IPS-NIHi7 (cell line): ENCODE measurements around the gene ASIC2.

Experiments
- DNase-seq: peaks from one replicate; pipeline ENCODE4 v3.0.0; 2012; ENCODE audit warnings: mixed read lengths; ENCODE audit errors: extremely low spot score

Gene ASIC2

DNA sequence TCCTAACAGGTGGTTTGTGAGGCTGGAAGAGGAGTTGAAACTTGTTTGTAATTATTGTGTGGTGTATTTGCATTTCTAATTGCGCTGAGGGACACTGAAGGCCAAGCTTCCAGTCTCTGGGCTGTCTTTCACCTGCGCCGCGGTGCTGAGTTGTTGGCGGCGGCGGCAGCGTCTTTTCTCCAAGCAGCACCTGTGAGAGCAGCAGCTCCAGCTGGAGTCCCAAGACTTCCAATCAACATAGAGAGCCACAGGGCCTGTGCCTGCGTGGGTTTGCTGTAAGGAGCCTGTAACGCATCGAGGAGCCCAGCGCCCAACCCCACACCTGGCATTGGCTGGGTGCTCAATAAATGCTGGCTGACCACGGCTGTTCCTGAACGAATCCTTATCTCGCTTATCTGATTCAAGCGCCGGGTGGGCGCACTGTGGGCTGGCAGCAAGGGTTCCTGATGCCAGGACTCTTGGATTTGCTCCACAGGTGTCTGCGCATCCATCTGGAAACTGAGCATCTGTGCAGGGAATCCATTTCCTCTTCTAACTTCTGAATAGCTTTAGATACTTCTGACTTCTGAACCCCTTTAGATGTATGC is 138.1 kb downstream of the ASIC2 start:
- DNase-seq: no peak

- peak; percentile 26 for DNase-seq
Observed at GRCh38 chr17:33152783-33153182, 140.3 kb downstream of the ASIC2 start.

- no peak for DNase-seq
Observed at GRCh38 chr17:33151565-33151964, 141.5 kb downstream of the ASIC2 start.

GRCh38 chr17:33145941-33146340 is 147.2 kb downstream of the ASIC2 start:
- DNase-seq: no peak

- DNase-seq: no peak
Observed at GRCh38 chr17:33144837-33145236, 148.3 kb downstream of the ASIC2 start.

DNA sequence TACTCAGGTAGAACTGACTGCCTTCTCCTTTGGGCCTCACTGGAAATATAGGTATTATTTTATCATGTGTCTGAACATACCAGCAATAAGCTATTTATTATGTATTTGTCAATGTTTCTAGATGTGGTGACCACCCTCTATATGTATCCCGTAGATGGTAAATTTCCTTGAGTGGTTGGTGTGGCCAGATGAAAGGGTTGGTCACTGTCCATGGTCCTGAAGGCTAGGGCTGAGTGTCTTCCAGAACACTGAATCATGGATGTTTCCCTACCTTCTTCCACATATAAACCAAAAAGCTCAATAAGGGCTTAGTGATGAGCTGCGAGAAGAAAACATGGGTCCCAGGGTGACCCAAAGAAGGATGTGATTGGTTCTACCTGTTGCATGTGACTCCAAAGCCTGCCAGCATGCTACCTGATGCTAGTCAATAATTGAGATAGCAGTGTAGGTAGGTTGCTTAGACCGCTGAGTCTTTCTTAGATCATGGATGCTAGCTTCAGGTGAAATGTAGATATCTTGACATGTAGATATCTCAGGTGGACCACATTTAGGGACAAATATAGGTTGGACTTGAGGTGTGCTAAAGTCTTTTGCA is 150.3 kb downstream of the ASIC2 start:
- peak; percentile 78 for DNase-seq

DNA sequence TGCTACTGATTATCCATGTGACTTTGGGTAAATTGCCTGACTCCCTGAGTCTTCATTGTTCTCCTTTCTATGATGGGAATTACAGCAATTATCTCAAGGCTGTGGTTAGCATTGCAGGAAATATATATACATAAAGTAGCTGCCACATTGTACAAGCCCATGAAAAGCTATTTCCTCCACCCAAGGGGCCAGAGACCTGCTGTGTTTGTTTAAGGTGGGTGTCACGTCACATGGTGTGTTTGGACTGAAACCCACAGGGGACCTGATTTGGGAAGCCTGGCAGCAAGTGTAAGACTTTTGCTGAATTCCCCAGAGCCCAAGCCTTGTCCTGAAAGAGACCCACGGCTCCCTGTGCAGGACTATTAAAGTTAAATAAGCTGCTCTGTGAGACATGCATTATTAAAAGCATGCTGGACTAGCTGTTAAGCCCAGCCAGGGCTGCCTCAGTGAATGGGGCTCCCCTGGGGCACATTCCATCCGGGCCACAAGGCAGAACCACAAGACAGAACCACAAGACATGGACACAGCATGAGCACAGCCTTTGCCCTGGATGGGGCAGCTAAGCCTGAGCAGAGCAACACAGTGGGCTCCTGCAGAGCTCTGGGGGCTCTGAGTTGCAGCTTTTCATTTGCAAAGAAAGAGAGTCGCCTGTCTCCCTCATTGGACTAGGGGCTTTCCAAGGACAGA is 152.5 kb downstream of the ASIC2 start:
- no peak for DNase-seq

DNA sequence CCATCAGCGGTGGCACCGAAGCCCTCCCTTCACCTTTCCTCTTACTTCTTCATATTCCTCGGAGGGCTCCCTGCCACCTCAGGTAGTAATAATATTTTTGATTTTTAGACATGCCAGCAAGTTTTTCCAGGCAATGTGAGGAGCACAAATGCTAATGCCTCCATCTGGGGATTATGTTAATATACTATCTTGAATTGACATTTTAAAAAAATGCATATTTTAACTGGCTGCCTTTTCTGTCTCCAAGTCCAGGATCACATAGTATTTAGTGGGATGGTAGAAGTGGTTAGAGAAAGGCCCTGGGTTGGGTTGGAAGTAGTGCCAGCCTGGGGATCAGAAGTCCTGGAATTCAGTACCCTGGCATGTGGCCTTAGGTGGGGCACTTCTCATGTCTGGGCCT is 154.5 kb downstream of the ASIC2 start:
- no peak for DNase-seq

DNA sequence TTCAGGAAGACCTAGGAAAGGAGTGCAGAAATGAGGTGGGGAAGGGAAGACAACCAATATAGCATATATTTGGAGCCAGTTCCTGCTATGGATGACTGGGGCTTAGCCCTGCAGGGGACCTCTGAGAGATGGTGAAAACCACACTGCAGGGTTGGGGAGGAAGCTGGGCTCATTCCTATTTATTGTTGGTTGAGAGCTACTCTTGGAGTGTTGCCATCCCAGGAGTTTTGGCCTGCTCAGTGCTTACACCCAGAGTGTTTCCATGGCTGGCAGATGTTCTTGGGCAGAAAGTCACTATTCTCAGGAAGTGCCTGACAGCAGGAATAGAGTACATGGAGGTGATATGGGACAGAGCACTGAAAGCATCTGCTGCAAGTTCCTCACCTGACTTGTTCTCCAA is 155.7 kb downstream of the ASIC2 start:
- DNase-seq: no peak

DNA sequence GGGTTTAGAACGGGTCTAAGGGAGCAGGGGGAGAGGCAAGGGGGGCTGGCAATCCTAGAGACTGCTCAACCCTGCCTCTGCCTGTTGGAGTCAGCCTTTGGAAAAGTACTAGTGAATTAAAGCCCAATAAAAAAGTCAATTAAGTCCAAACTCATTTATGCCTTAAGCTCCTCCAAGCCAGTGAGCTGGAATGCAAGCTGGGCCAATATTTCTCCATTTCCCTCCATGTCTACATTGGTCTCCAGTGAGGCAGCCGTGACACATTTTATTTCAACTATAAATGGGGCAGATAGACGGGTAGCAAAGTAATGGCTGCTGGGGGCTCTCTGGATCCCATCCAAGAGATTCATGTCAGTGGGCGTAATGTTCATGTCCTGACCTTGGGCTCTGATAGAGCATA is 157.4 kb downstream of the ASIC2 start:
- no peak for DNase-seq

DNA sequence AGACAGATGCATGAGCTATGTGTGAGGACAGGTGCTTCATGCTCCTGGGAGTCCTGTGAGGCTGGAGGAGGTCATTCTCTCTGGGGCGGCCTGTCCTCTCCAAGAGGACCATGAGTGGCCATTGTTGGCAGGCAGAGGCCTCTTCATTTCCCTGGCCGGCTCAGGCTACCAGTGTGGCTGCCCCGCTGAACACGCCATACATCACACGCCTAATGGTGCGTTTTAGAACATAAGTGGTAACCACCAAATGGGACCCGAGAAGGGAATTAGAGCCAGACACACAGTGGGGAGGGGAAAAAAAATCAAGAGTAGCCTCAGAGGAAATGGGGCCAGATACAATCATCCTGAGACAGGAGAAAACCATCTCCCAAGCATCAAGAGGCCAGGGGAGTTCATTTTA is 161.5 kb downstream of the ASIC2 start:
- DNase-seq: no peak

- no peak for DNase-seq
Observed at GRCh38 chr17:33127706-33128105, 165.4 kb downstream of the ASIC2 start.

DNA sequence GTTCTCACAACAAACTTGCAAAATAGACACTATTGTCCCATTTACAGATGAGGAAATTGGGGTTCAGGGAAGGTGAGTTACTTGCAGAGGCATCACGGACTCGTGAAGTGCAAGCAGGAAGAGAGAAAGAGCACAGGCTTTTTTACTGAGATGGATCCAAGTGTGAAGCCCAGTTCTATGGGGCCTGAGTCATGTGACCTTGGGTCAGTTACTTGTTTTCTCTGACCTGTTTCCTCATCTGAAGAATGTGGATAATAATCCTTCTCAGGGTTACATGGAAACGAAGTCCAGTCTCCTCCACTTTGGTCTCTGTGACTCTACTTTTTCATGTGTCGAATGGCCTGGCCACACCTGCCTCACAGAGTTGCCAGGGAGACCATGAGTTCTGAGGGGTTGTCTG is 167.0 kb downstream of the ASIC2 start:
- DNase-seq: no peak

GRCh38 chr17:33125552-33125950 is 167.5 kb downstream of the ASIC2 start:
- no peak for DNase-seq

- DNase-seq: no peak
Observed at GRCh38 chr17:33124871-33125551, 168.1 kb downstream of the ASIC2 start.

- DNase-seq: no peak
Observed at GRCh38 chr17:33124185-33124584, 168.9 kb downstream of the ASIC2 start.

GRCh38 chr17:33121756-33122155 is 171.3 kb downstream of the ASIC2 start:
- no peak for DNase-seq

GRCh38 chr17:33121272-33121671 is 171.8 kb downstream of the ASIC2 start:
- no peak for DNase-seq

DNA sequence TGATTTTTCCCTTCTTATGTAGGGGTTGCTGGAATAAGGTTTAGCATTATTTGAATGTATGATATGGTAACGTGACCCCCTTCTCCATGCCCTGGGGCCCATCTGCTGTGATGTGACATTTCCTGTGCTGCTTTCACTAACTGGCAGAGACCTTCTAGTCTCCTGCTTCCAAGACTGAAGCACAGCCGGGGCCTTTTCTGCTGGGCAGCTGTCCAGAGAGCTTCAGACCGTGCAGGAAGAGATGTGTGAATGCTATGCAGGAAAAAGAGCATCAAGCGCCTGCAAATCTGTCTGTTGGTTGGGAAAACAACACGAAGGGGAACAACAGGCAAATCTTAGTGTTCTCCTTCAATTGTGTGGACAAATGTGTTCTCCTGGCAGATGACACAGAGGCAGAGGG is 173.0 kb downstream of the ASIC2 start:
- DNase-seq: no peak

DNA sequence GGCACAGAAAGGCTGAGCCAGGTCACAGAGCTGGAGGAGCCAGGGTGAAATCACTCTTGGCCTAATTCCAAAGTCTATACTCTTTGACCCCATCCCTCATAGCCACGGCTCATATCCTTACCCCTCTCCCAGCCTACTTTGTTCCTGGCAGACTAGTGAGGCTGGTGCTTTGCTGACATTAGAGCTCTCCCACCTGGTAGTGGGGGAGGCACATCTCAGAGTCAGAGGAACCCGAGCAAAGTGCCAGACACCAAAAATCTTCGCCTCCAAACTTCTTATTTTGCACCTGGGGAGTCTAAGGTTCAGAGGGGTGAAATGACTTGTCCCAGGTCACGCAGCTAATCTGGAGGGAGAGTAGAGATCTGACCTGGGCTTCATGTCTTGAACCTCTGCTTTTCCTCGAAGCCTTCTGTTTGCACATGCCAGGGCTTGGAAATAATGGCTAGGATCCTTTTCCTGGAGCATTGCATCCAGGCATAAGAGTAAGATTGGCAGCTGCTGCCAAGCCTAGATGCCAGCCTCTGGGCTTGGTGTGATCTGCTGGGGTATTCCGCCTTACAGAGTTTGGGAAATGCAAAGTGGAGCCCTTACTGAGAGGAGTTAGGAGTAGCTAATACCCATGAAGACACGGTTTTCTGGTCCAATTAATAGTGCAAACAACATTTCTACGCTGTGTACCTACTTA is 174.6 kb downstream of the ASIC2 start:
- no peak for DNase-seq

DNA sequence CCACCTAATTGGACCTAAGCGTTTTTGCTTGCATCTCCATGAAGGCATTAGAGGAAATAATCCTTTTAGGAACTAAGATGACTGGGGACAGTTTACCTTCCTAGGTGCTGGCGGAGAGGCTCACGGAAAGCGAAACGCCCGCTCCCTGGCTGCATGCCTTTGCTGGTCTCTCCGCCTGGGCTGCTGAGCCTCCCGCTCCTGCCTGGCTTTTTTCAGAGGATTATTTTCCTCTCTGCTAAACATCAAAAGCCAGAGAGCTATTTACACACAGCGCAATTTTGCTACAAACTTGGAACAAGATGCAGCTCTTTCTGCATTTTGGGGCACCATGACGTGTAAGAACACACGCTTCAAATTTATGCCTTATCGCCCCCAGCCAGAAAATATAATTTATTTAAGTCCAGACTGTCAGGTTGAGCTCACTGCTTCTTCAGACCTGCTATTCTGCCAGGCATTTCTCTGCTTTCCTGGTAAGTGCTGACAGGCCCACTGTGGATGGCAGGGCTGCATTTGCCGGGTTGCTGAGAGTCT is 177.0 kb downstream of the ASIC2 start:
- no peak for DNase-seq

DNA sequence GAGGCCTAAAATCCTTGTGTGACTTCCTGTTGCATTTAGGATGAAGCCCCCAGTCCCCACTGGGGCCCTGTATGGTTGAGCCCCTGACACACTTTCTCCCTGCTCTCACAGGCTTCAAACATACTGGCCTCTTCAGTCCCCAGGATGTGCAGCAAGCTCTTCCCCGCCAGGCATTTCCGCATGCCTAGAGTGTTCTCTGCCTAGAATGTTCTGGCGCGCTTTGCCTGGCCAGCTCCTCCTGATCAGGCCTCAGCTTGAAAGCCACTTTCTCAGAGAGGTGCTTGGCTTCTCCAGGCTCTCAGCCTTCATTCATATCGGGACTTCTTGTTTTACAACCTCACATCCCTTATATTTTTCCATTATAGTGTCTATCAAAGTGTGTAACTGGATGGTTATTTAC is 177.7 kb downstream of the ASIC2 start:
- no peak for DNase-seq
